HG03196 (cell line): ENCODE data around the gene RBM20.

Experiments used
- ATAC-seq: cut with Tn5 transposase; IDR thresholded peaks from one replicate; pipeline ENCODE4 v1.9.1; 2021; ENCODE audit not compliant: unreplicated experiment

The RBM20 gene

GRCh38 chr10:110803830-110804338 lies 159.7 kb downstream of the RBM20 start:
- ATAC-seq: no peak

- no peak for ATAC-seq
Measured at GRCh38 chr10:110804376-110804775, 160.2 kb downstream of the RBM20 start.

GRCh38 chr10:110805292-110805691 lies 161.2 kb downstream of the RBM20 start:
- no peak for ATAC-seq

- no peak for ATAC-seq
Measured at GRCh38 chr10:110806335-110806734, 162.2 kb downstream of the RBM20 start.

GRCh38 chr10:110808123-110808522 lies 164.0 kb downstream of the RBM20 start:
- no peak for ATAC-seq

- ATAC-seq: no peak
Measured at GRCh38 chr10:110808615-110809014, 164.5 kb downstream of the RBM20 start.

GRCh38 chr10:110810625-110811024 lies 166.5 kb downstream of the RBM20 start:
- ATAC-seq: no peak

GRCh38 chr10:110811791-110812581 lies 167.8 kb downstream of the RBM20 start:
- no peak for ATAC-seq

- ATAC-seq: no peak
Measured at GRCh38 chr10:110812583-110812982, 168.4 kb downstream of the RBM20 start.

GRCh38 chr10:110813743-110814472 lies 169.8 kb downstream of the RBM20 start:
- ATAC-seq: no peak

- ATAC-seq: peak; percentile 58
Measured at GRCh38 chr10:110815354-110816004, 171.3 kb downstream of the RBM20 start.

- no peak for ATAC-seq
Measured at GRCh38 chr10:110817614-110818013, 173.5 kb downstream of the RBM20 start.

- ATAC-seq: no peak
Measured at GRCh38 chr10:110818311-110819256, 174.4 kb downstream of the RBM20 start.

- no peak for ATAC-seq
Measured at GRCh38 chr10:110820321-110820814, 176.2 kb downstream of the RBM20 start.

- no peak for ATAC-seq
Measured at GRCh38 chr10:110821508-110821907, 177.4 kb downstream of the RBM20 start.

GRCh38 chr10:110822035-110822711 lies 178.0 kb downstream of the RBM20 start:
- ATAC-seq: no peak

GRCh38 chr10:110822712-110823311 lies 178.7 kb downstream of the RBM20 start:
- ATAC-seq: no peak

- no peak for ATAC-seq
Measured at GRCh38 chr10:110824152-110824441, 180.0 kb downstream of the RBM20 start.

- no peak for ATAC-seq
Measured at GRCh38 chr10:110824660-110825059, 180.5 kb downstream of the RBM20 start.

GRCh38 chr10:110825508-110825907 lies 181.4 kb downstream of the RBM20 start:
- no peak for ATAC-seq
